Fibroblast of pulmonary artery (primary cell): ENCODE data around the gene RAB7B.
"Not testable (repeated sequence)": the region's sequence is repeated elsewhere in the genome, so short reads cannot be mapped to it uniquely, and the experiment has no call there.

ENCODE experiments used
- DNase-seq: peaks from one replicate; pipeline ENCODE4 v3.0.0-alpha.2; 2010; ENCODE audit warnings: low read depth
- H3K4me3 ChIP-seq: replicated peaks from 2 replicates; pipeline ENCODE4 v1.5.1; 2011; ENCODE audit warnings: low read depth, mild to moderate bottlenecking, control low read depth, low read length, moderate library complexity
- CTCF ChIP-seq: IDR thresholded peaks from 2 replicates; pipeline ENCODE4 v1.5.1; 2011; ENCODE audit warnings: mild to moderate bottlenecking, control low read depth, low read length, inconsistent platforms; ENCODE audit errors: missing control alignments

The RAB7B gene

GRCh38 chr1:206002871-206003801 is at the start of gene RAB7B:
TSS of gene RAB7B (minus strand) at chr1:206003395. CDS start at chr1:205994135, 9,260 bp downstream.
- H3K4me3 ChIP-seq, result peak within 1 kb of the TSS; percentile 38
- no peak for TF ChIP-seq CTCF
- DNase-seq, result peak; percentile 81

- H3K4me3 ChIP-seq, DNase-seq: not testable (repeated sequence)
Observed at GRCh38 chr1:206052231-206052865, 49.2 kb upstream of the RAB7B start.

GRCh38 chr1:206050655-206051235 is 47.5 kb upstream of the RAB7B start:
- no peak for DNase-seq
- H3K4me3 ChIP-seq, result no peak overlapping the region
- TF ChIP-seq CTCF, result no peak

- H3K4me3 ChIP-seq, result no peak overlapping the region
- no peak for DNase-seq
- no peak for TF ChIP-seq CTCF
Observed at GRCh38 chr1:206049919-206050600, 46.9 kb upstream of the RAB7B start.

GRCh38 chr1:206049293-206049692 is 46.1 kb upstream of the RAB7B start:
- no peak overlapping the region for H3K4me3 ChIP-seq

GRCh38 chr1:206048582-206048981 is 45.4 kb upstream of the RAB7B start:
- DNase-seq, result no peak
- no peak for TF ChIP-seq CTCF
- H3K4me3 ChIP-seq, result no peak overlapping the region

More at GRCh38 chr1:206049293-206049692, 46.1 kb upstream of the RAB7B start:
- TF ChIP-seq CTCF, result no peak
- DNase-seq, result no peak

- DNase-seq, result no peak
- H3K4me3 ChIP-seq, result no peak overlapping the region
- no peak for TF ChIP-seq CTCF
Observed at GRCh38 chr1:206047271-206047670, 44.1 kb upstream of the RAB7B start.
